Measurements from ENCODE around the gene KCND2. TPM values are rescaled to one million over a fixed set of nuclear protein-coding genes. Genes with fewer than 3 reads are reported as not detected.

KCND2 gene
- total RNA-seq, 1 experiment from 2014 or later = not detected

DNA sequence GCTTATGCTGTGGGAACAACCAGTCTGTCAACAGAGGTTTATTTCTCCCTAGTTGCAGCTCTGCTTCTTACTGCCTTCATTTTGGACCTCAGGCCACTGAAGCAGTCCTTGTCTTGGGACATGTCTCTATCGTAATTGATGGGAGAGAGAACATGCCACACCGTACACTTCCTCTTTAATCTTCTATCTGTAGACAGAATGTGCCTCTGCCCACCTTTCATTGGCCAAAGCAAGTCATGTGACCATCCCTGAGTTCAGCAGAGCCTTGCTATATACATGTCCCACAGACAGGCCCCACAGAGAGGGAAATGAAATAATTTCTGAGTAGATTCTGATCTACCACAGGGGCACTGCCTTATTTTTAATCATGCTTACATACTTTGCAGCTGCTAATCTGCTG lies 98.0 kb downstream of the KCND2 start:
- Histone ChIP-seq H3K4me1 (ENCODE audit: control insufficient read depth, insufficient read depth, low read length) (no peaks in the 10 kb centered on the region), H3K9me3 (ENCODE audit: control insufficient read depth, insufficient read depth, low read depth, low read length) (no peaks in the 10 kb centered on the region), H3K4me3 (ENCODE audit: low read depth in 2 of 2, low read length in 2 of 2) (no peak overlapping the region), H3K27ac (ENCODE audit: low read length) (no peak overlapping the region), H3K27me3 (ENCODE audit: control insufficient read depth, insufficient read depth, low read length) (no peaks in the 10 kb centered on the region), H3K36me3 (ENCODE audit: control insufficient read depth, insufficient read depth, low read length) (no peaks in the 10 kb centered on the region)
- BruUV-seq (replicated peaks) = no TSS peak
- no peak for TF ChIP-seq REST (IDR thresholded peaks at IDR 0.05; ENCODE audit: insufficient read depth in 1 of 2, low read depth in 2 of 2, low read length in 1 of 2)
- no peak for TF ChIP-seq CTCF (IDR thresholded peaks at IDR 0.05)
- TF ChIP-seq POLR2AphosphoS5 (IDR thresholded peaks at IDR 0.05; ENCODE audit: low read depth, low read length) = no peak
- TF ChIP-seq TCF7L2 (IDR thresholded peaks at IDR 0.05; ENCODE audit: low read depth, low read length) = no peak
- TF ChIP-seq SIN3A (IDR thresholded peaks at IDR 0.05; ENCODE audit: borderline replicate concordance, insufficient read depth, low read depth, low read length) = no peak
- intact Hi-C loops (cut with micrococcal nuclease; ENCODE audit: unreplicated experiment) (no loop called here), in situ Hi-C loops (cut with HindIII; ENCODE audit: low pct_unique_long_range_greater_than_20kb, low sequenced_read_pairs) (no loop called here)
- no peak for ATAC-seq
- ChIA-PET CTCF (no interaction called here), POLR2A (no interaction called here)
- DNase-seq (ENCODE audit: low read depth, low spot score) = no peak

DNA sequence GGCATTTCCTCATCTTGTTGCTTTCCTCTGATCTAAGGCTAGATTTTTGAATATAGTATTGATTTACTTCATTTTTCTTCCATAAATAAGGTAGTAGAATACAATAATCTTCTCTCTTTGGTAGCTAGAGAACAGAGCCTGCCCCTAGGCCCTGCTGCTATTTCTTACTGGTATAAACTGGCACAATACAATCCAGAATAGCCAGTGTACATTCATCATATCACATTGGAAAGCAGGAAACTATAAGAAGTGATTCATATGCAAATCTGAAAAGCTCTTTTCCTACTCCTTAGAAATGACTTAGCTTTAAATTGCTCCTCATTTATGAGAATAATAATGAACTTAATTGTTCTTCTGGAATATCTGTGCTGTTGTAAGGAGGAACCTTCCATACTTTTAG lies 100.2 kb downstream of the KCND2 start:
- H3K4me1 ChIP-seq (ENCODE audit: control insufficient read depth, insufficient read depth, low read length) = no peaks in the 10 kb centered on the region
- CTCF ChIA-PET = no interaction called here
- BruUV-seq (replicated peaks) = no TSS peak
- no peaks in the 10 kb centered on the region for H3K27me3 ChIP-seq (ENCODE audit: control insufficient read depth, insufficient read depth, low read length)
- TF ChIP-seq CTCF (IDR thresholded peaks at IDR 0.05) (no peak), SIN3A (IDR thresholded peaks at IDR 0.05; ENCODE audit: borderline replicate concordance, insufficient read depth, low read depth, low read length) (no peak), TCF7L2 (IDR thresholded peaks at IDR 0.05; ENCODE audit: low read depth, low read length) (no peak), POLR2AphosphoS5 (IDR thresholded peaks at IDR 0.05; ENCODE audit: low read depth, low read length) (no peak), REST (IDR thresholded peaks at IDR 0.05; ENCODE audit: insufficient read depth in 1 of 2, low read depth in 2 of 2, low read length in 1 of 2) (no peak)
- ATAC-seq = no peak
- H3K4me3 ChIP-seq (ENCODE audit: low read depth in 2 of 2, low read length in 2 of 2) = no peak overlapping the region
- POLR2A ChIA-PET = no interaction called here
- no peaks in the 10 kb centered on the region for H3K36me3 ChIP-seq (ENCODE audit: control insufficient read depth, insufficient read depth, low read length)
- H3K9me3 ChIP-seq (ENCODE audit: control insufficient read depth, insufficient read depth, low read depth, low read length) = no peaks in the 10 kb centered on the region
- DNase-seq (ENCODE audit: low read depth, low spot score) = no peak
- H3K27ac ChIP-seq (ENCODE audit: low read length) = no peak overlapping the region
- intact Hi-C loops (cut with micrococcal nuclease; ENCODE audit: unreplicated experiment) (no loop called here), in situ Hi-C loops (cut with HindIII; ENCODE audit: low pct_unique_long_range_greater_than_20kb, low sequenced_read_pairs) (no loop called here)

All from Panc1 (cell line).